IMR-90 (cell line): Measurements from ENCODE around the gene SH2D5. TPM values are rescaled to one million over a fixed set of nuclear protein-coding genes. Genes with fewer than 3 reads are reported as not detected.

Experiments used
- ATAC-seq: fragments of 200-7000 bp; cut with Tn5 transposase; 2 replicates; pipeline ENCODE4 v1.9.1; 2020; ENCODE audit warnings: low read depth, mild to moderate bottlenecking, moderate library complexity
- BruUV-seq: library from RNA; stranded (reverse); fragments of 400-500 nt; replicated peaks from 2 replicates; lab custom pipeline; 2021; lab: Mats Ljungman, UMichigan
- CTCF ChIA-PET: fragments of 300-600 bp; formaldehyde crosslinking; extraction: SDS; loops from one replicate; lab custom pipeline; 2021; ENCODE audit warnings: antibody characterized with exemption; lab: Yijun Ruan, JAX
- POLR2A ChIA-PET: fragments of 300-600 bp; sonication (Branson Sonifier 250); formaldehyde crosslinking; loops from one replicate; lab custom pipeline; 2022; ENCODE audit warnings: antibody characterized with exemption; ENCODE audit not compliant: unreplicated experiment; lab: Charles Lee
- DNase-seq: peaks from one replicate; pipeline ENCODE4 v3.0.0; 2013
- H2AFZ ChIP-seq: replicated peaks from 2 replicates; pipeline ENCODE3; 2013; ENCODE audit warnings: low read length, mild to moderate bottlenecking; ENCODE audit not compliant: poor library complexity
- H2AK5ac ChIP-seq: 2 replicates; pipeline ENCODE4 v1.6.1; 2013; ENCODE audit warnings: low read depth, low read length, inconsistent platforms
- H2AK9ac ChIP-seq: replicated peaks from 2 replicates; pipeline ENCODE3; 2013; ENCODE audit warnings: mild to moderate bottlenecking, low read depth, low read length, moderate library complexity; ENCODE audit not compliant: poor library complexity
- H2BK120ac ChIP-seq: 2 replicates; pipeline ENCODE4 v1.6.1; 2013; ENCODE audit warnings: low read depth, low read length, inconsistent platforms
- H2BK15ac ChIP-seq: 3 replicates; pipeline ENCODE4 v1.6.1; 2013; ENCODE audit warnings: low read depth, low read length, inconsistent platforms
- H2BK20ac ChIP-seq: 2 replicates; pipeline ENCODE4 v1.6.1; 2013; ENCODE audit warnings: low read depth, mild to moderate bottlenecking, inconsistent platforms, low read length, moderate library complexity
- H2BK5ac ChIP-seq: 2 replicates; pipeline ENCODE4 v1.6.1; 2013; ENCODE audit warnings: mild to moderate bottlenecking, low read depth, low read length, inconsistent platforms; ENCODE audit not compliant: poor library complexity, severe bottlenecking
- H3K14ac ChIP-seq: replicated peaks from 2 replicates; pipeline ENCODE4 v1.6.1; 2013; ENCODE audit warnings: low read depth, low read length, inconsistent platforms
- H3K18ac ChIP-seq: 2 replicates; pipeline ENCODE4 v1.6.1; 2013; ENCODE audit warnings: low read depth, low read length, control low read depth
- H3K23ac ChIP-seq: 2 replicates; pipeline ENCODE4 v1.6.1; 2013; ENCODE audit warnings: low read depth, low read length, inconsistent platforms
- H3K27ac ChIP-seq: 2 replicates; pipeline ENCODE4 v1.5.1; 2013; ENCODE audit warnings: mild to moderate bottlenecking, control low read depth, low read length; ENCODE audit not compliant: insufficient read depth
- H3K27me3 ChIP-seq: 2 replicates; pipeline ENCODE4 v1.6.1; 2013; ENCODE audit warnings: low read length; ENCODE audit not compliant: control insufficient read depth, insufficient read depth
- H3K36me3 ChIP-seq: 2 replicates; pipeline ENCODE4 v1.6.1; 2013; ENCODE audit warnings: low read length, mixed read lengths; ENCODE audit not compliant: control insufficient read depth, insufficient read depth
- H3K4ac ChIP-seq: 2 replicates; pipeline ENCODE4 v1.6.1; 2013; ENCODE audit warnings: low read depth, low read length, inconsistent platforms
- H3K4me1 ChIP-seq: 2 replicates; pipeline ENCODE4 v1.6.1; 2013; ENCODE audit warnings: low read length, mixed read lengths; ENCODE audit not compliant: control insufficient read depth, insufficient read depth
- H3K4me2 ChIP-seq: 2 replicates; pipeline ENCODE4 v1.6.1; 2013; ENCODE audit warnings: low read depth, mild to moderate bottlenecking, control low read depth, low read length, moderate library complexity
- H3K4me3 ChIP-seq: 2 replicates; pipeline ENCODE4 v1.5.1; 2013; ENCODE audit warnings: low read depth, mild to moderate bottlenecking, control low read depth, low read length, moderate library complexity; ENCODE audit not compliant: insufficient read depth
- H3K56ac ChIP-seq: 2 replicates; pipeline ENCODE4 v1.6.1; 2013; ENCODE audit warnings: low read length, inconsistent platforms; ENCODE audit not compliant: insufficient read depth; ENCODE audit errors: extremely low read depth
- H3K79me1 ChIP-seq, 2 experiments: 2 replicates each; pipeline ENCODE4 v1.6.1; 2013; ENCODE audit warnings: low read length in 2 of 2, inconsistent platforms in 1 of 2, low read depth in 1 of 2
- H3K9ac ChIP-seq: 2 replicates; pipeline ENCODE4 v1.6.1; 2013; ENCODE audit warnings: low read depth, low read length, control low read depth
- H3K9me1 ChIP-seq: 2 replicates; pipeline ENCODE4 v1.6.1; 2013; ENCODE audit warnings: low read length, inconsistent platforms; ENCODE audit not compliant: insufficient read depth
- H3K9me3 ChIP-seq: 2 replicates; pipeline ENCODE4 v1.6.1; 2013; ENCODE audit warnings: low read length; ENCODE audit not compliant: control insufficient read depth, insufficient read depth
- H4K20me1 ChIP-seq: 2 replicates; pipeline ENCODE4 v1.6.1; 2013; ENCODE audit warnings: low read length, inconsistent platforms; ENCODE audit not compliant: insufficient read depth
- H4K5ac ChIP-seq: 2 replicates; pipeline ENCODE4 v1.6.1; 2013; ENCODE audit warnings: mild to moderate bottlenecking, low read depth, low read length, control low read depth
- H4K8ac ChIP-seq, 2 experiments: 2 replicates each; pipeline ENCODE4 v1.6.1; 2013; ENCODE audit warnings: low read depth in 2 of 2, low read length in 2 of 2, control low read depth in 1 of 2, inconsistent platforms in 1 of 2
- H4K91ac ChIP-seq: 2 replicates; pipeline ENCODE4 v1.6.1; 2013; ENCODE audit warnings: low read depth, low read length, inconsistent platforms; ENCODE audit not compliant: insufficient read depth
- BHLHE40 ChIP-seq: fragments of 150-350 bp; IDR thresholded peaks from 2 replicates; pipeline ENCODE4 v1.6.1; 2016; ENCODE audit warnings: mild to moderate bottlenecking, low read depth, low read length
- CEBPB ChIP-seq: IDR thresholded peaks from 2 replicates; pipeline ENCODE4 v1.6.1; 2012; ENCODE audit warnings: low read depth, low read length, improper control_type of control experiment
- CHD1 ChIP-seq: IDR thresholded peaks from 2 replicates; pipeline ENCODE4 v1.6.1; 2012; ENCODE audit warnings: low read depth, low read length, improper control_type of control experiment
- FOS ChIP-seq: fragments of 150-350 bp; IDR thresholded peaks from 2 replicates; pipeline ENCODE4 v1.6.1; 2016; ENCODE audit warnings: low read depth, low read length
- MAFK ChIP-seq: IDR thresholded peaks from 2 replicates; pipeline ENCODE4 v1.6.1; 2012; ENCODE audit warnings: low read depth, low read length, improper control_type of control experiment
- MAZ ChIP-seq: IDR thresholded peaks from 2 replicates; pipeline ENCODE4 v1.6.1; 2012; ENCODE audit warnings: low read depth, mild to moderate bottlenecking, low read length, improper control_type of control experiment, moderate library complexity, borderline replicate concordance
- MXI1 ChIP-seq: IDR thresholded peaks from 2 replicates; pipeline ENCODE4 v1.6.1; 2012; ENCODE audit warnings: low read depth, mild to moderate bottlenecking, low read length, moderate library complexity, borderline replicate concordance
- NFE2L2 ChIP-seq: fragments of 150-350 bp; IDR thresholded peaks from 2 replicates; pipeline ENCODE4 v1.6.1; 2016; ENCODE audit warnings: low read depth, mild to moderate bottlenecking, low read length
- POLR2A ChIP-seq: IDR thresholded peaks from 2 replicates; pipeline ENCODE4 v1.6.1; 2012; ENCODE audit warnings: mild to moderate bottlenecking, low read depth, low read length
- RAD21 ChIP-seq: IDR thresholded peaks from 2 replicates; pipeline ENCODE4 v1.6.1; 2012; ENCODE audit warnings: low read length, improper control_type of control experiment
- RCOR1 ChIP-seq: IDR thresholded peaks from 2 replicates; pipeline ENCODE4 v1.6.1; 2012; ENCODE audit warnings: mild to moderate bottlenecking, low read length, improper control_type of control experiment; ENCODE audit not compliant: insufficient replicate concordance
- RFX5 ChIP-seq: IDR thresholded peaks from 2 replicates; pipeline ENCODE4 v1.8.0; 2012; ENCODE audit warnings: low read depth, mild to moderate bottlenecking, low read length, moderate library complexity
- SMC3 ChIP-seq: fragments of 150-350 bp; IDR thresholded peaks from 2 replicates; pipeline ENCODE4 v1.6.1; 2016; ENCODE audit warnings: low read depth, mild to moderate bottlenecking, antibody characterized with exemption, low read length, moderate library complexity
- WGBS, 2 experiments: methylation state at CpG; one replicate each; pipeline versions ENCODE4 v1.1.5 to v1.1.7; 2013; ENCODE audit warnings: missing lambda C conversion rate in 2 of 2; ENCODE audit not compliant: insufficient read length in 1 of 2; ENCODE audit errors: extremely low coverage in 2 of 2; 5-methylcytosine and 5-hydroxymethylcytosine counted together
- dilution Hi-C: fragments of 300-500 bp; cut with HindIII; formaldehyde crosslinking; loops from one replicate; pipeline ENCODE4 v1.14.3; 2018; ENCODE audit warnings: low sequenced_read_pairs; ENCODE audit not compliant: unreplicated experiment
- in situ Hi-C: fragments of 300-500 bp; cut with MboI; formaldehyde crosslinking; loops from 3 replicates; pipeline ENCODE4 v1.14.3; 2019; ENCODE audit warnings: low sequenced_read_pairs, inconsistent platforms, mixed read lengths
- intact Hi-C: fragments of 100-400 bp; cut with micrococcal nuclease; formaldehyde crosslinking; loops from 2 replicates; pipeline ENCODE4 v1.10.0; 2022
- polyA plus RNA-seq, 3 experiments: library from polyadenylated mRNA; depleted of rRNA; stranded (reverse); fragments of >200 nt; gene quantifications; 2 replicates each; pipeline ENCODE4 v1.2.3, GENCODE V29; 2012; ENCODE audit warnings: low replicate concordance in 1 of 3
- total RNA-seq: library from RNA; depleted of rRNA; stranded (reverse); fragments of >200 nt; gene quantifications from 2 replicates; pipeline ENCODE4 v1.2.3, GENCODE V29; 2012
- TF ChIP-seq, protein P1 (sequence below): fragments of 150-350 bp; IDR thresholded peaks from 2 replicates; pipeline ENCODE4 v1.6.1; 2016; ENCODE audit warnings: low read depth, mild to moderate bottlenecking, low read length, moderate library complexity, borderline replicate concordance
- TF ChIP-seq, protein P2 (sequence below): fragments of 150-350 bp; IDR thresholded peaks from 2 replicates; pipeline ENCODE4 v1.6.1; 2017; ENCODE audit warnings: mild to moderate bottlenecking, antibody characterized with exemption, low read length, low read depth
- TF ChIP-seq, protein P3 (sequence below): conservative IDR thresholded peaks from 2 replicates; pipeline ENCODE4 v1.5.1; 2012; ENCODE audit warnings: mild to moderate bottlenecking, low read depth, low read length, improper control_type of control experiment

SH2D5 gene
- total and polyA plus RNA-seq, 2 of the 4 experiments (the other 2 are of a cell fraction), result 7.2 to 14.4 TPM

DNA sequence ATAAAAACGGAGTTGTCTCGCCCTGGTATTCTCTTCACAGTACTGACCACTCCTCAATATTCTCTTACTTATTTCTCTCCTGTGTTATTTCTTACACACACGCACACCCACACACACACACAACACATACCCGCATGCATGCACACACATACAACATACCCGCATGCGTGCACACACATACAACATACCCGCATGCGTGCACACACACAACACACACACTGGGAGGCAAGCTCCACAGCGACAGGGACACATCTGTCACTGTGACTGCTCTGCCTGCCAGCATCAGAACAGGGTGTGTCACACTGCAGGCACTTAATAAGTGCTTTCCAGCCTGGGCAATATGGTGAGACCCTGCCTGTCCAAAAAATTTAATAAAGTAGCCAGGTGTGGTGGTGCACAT is 50.5 kb downstream of the SH2D5 start:
- H2BK120ac ChIP-seq, result no peak overlapping the region
- no peak overlapping the region for H4K5ac ChIP-seq
- no peaks in the 10 kb centered on the region for H3K9me3 ChIP-seq
- peaks cover 3% of the 10 kb centered on the region; the same call in 1 of the 2 replicates for H3K36me3 ChIP-seq
- no peaks in the 10 kb centered on the region for H4K20me1 ChIP-seq
- intact Hi-C loops, result no loop called here
- TF ChIP-seq, protein P1, sequence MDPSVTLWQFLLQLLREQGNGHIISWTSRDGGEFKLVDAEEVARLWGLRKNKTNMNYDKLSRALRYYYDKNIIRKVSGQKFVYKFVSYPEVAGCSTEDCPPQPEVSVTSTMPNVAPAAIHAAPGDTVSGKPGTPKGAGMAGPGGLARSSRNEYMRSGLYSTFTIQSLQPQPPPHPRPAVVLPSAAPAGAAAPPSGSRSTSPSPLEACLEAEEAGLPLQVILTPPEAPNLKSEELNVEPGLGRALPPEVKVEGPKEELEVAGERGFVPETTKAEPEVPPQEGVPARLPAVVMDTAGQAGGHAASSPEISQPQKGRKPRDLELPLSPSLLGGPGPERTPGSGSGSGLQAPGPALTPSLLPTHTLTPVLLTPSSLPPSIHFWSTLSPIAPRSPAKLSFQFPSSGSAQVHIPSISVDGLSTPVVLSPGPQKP, result no peak
- no peak for TF ChIP-seq POLR2A
- TF ChIP-seq, protein P2, sequence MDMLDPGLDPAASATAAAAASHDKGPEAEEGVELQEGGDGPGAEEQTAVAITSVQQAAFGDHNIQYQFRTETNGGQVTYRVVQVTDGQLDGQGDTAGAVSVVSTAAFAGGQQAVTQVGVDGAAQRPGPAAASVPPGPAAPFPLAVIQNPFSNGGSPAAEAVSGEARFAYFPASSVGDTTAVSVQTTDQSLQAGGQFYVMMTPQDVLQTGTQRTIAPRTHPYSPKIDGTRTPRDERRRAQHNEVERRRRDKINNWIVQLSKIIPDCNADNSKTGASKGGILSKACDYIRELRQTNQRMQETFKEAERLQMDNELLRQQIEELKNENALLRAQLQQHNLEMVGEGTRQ, result no peak
- TF ChIP-seq FOS, result no peak
- TF ChIP-seq MAZ, result no peak
- no peak for TF ChIP-seq MAFK
- no peak for TF ChIP-seq RFX5
- no peak for TF ChIP-seq BHLHE40
- no peak for TF ChIP-seq MXI1
- no peak for TF ChIP-seq CEBPB
- TF ChIP-seq RCOR1, result no peak
- TF ChIP-seq NFE2L2, result no peak
- no peak for TF ChIP-seq RAD21
- no peak for TF ChIP-seq SMC3
- TF ChIP-seq, protein P3, sequence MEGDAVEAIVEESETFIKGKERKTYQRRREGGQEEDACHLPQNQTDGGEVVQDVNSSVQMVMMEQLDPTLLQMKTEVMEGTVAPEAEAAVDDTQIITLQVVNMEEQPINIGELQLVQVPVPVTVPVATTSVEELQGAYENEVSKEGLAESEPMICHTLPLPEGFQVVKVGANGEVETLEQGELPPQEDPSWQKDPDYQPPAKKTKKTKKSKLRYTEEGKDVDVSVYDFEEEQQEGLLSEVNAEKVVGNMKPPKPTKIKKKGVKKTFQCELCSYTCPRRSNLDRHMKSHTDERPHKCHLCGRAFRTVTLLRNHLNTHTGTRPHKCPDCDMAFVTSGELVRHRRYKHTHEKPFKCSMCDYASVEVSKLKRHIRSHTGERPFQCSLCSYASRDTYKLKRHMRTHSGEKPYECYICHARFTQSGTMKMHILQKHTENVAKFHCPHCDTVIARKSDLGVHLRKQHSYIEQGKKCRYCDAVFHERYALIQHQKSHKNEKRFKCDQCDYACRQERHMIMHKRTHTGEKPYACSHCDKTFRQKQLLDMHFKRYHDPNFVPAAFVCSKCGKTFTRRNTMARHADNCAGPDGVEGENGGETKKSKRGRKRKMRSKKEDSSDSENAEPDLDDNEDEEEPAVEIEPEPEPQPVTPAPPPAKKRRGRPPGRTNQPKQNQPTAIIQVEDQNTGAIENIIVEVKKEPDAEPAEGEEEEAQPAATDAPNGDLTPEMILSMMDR, result no peak
- no peak for TF ChIP-seq CHD1
- H3K23ac ChIP-seq, result no peak overlapping the region
- no peaks in the 10 kb centered on the region for H3K4me1 ChIP-seq
- DNase-seq (no peak), ATAC-seq (no peak)
- H2BK5ac ChIP-seq, result no peak overlapping the region
- no peak overlapping the region for H2AFZ ChIP-seq
- H2AK9ac ChIP-seq, result no peak overlapping the region
- H3K56ac ChIP-seq, result no peak overlapping the region
- no peak overlapping the region for H3K4me3 ChIP-seq
- H3K27me3 ChIP-seq, result no peaks in the 10 kb centered on the region
- H4K8ac ChIP-seq, result no peak overlapping the region
- 100% methylated on average over 1 of the region's 9 CpGs; no CpG with 5 or more reads in 1 of the 2 experiments for WGBS, 2 experiments
- H3K18ac ChIP-seq, result no peak overlapping the region
- H3K14ac ChIP-seq, result no peak overlapping the region
- no peak overlapping the region for H2AK5ac ChIP-seq
- no TSS peak for BruUV-seq
- no peak overlapping the region for H3K4ac ChIP-seq
- H3K9me1 ChIP-seq, result no peaks in the 10 kb centered on the region
- dilution Hi-C loops, result no loop called here
- no peak overlapping the region for H3K9ac ChIP-seq
- no peak overlapping the region for H2BK15ac ChIP-seq
- H4K91ac ChIP-seq, result no peak overlapping the region
- ChIA-PET POLR2A (no interaction called here), CTCF (no interaction called here)
- no peak overlapping the region for H3K4me2 ChIP-seq
- H3K79me1 ChIP-seq, result no peaks in the 10 kb centered on the region
- no peak overlapping the region for H3K27ac ChIP-seq
- in situ Hi-C loops, result loop anchor here (25.0 kb wide), 1 partner anchor 680 kb away; no protein-coding TSS in a partner anchor
- no peak overlapping the region for H2BK20ac ChIP-seq
